ENCODE measurements around the gene SELENOO. TPM values are rescaled to one million over a fixed set of nuclear protein-coding genes. Genes with fewer than 3 reads are reported as not detected.

The SELENOO gene
- total and polyA plus RNA-seq, 2 donors (not counting 1 experiment from before 2014, with no cell fraction given) = 62.1 to 74.6 TPM

DNA sequence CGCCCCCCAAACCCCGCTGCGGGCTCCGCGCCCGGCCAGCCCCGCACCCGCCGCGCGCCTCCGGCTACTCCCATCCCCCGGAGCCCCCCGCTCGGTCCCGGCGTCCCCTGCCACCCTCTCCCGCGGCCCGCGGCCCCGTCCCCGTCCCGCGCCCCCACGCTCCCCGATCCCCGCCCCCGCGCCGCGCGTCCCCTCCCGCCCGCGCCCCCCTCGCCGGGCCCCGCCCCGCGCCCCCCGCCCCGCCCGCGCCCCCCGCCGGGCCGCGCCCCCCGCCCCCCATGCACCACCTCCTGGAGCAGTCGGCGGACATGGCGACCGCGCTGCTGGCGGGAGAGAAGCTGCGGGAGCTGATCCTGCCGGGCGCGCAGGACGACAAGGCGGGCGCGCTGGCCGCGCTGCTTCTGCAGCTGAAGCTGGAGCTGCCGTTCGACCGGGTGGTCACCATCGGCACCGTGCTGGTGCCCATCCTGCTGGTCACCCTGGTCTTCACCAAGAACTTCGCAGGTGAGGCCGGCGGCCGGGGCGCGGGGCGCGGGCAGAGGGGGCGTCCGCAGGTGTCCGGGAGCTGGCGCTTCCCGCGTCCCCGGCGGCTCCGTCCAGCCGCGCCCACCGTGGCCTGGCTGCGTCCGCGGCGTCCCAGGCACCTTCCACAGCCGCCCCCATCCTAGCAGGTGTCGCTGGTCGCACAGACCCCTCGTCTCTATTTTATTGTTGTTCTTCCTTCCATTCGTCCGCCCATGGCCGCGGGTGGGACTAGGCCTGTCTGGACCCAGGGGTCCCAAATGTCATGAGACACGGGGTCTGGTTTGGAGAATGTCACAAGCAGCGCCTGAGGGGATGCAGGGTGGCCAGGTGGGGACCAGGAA is 30.1 kb upstream of the SELENOO start, which contains the start of gene PANX2:
TSS of gene PANX2 (plus strand) at position 279 of the 866 bp plus-strand sequence. CDS start at position 279, 0 bp downstream.
- Histone ChIP-seq H3K27ac (ENCODE audit: low read length in 2 of 2) (no peak within 1 kb of the TSS), H2AFZ (ENCODE audit: insufficient read depth, low read depth, low read length, poor library complexity, severe bottlenecking) (no peak within 1 kb of the TSS), H3K9me3 (ENCODE audit: control extremely low read depth in 1 of 3, control insufficient read depth in 2 of 3, insufficient read depth in 1 of 3, low read length in 2 of 3) (peaks cover 0 to under 1% (median 0%) of the 10 kb centered on the region in 3 donors), H3K4me2 (replicated peaks; ENCODE audit: low read depth, low read length, poor library complexity, severe bottlenecking) (peak within 1 kb of the TSS; percentile 77), H3K4me1 (ENCODE audit: control insufficient read depth in 2 of 2, insufficient read depth in 2 of 2, low read length in 2 of 2) (peaks cover 25 to 27% of the 10 kb centered on the region in 2 donors), H4K20me1 (ENCODE audit: control insufficient read depth, insufficient read depth, low read length, poor library complexity, severe bottlenecking) (no peaks in the 10 kb centered on the region), H3K79me2 (ENCODE audit: control insufficient read depth, insufficient read depth, low read length) (no peaks in the 10 kb centered on the region), H3K27me3 (replicated peaks in 1 of 4; ENCODE audit: control extremely low read depth in 1 of 4, control insufficient read depth in 3 of 4, insufficient read depth in 4 of 4, low read length in 3 of 4) (peaks cover 0 to 27% (median 18%) of the 10 kb centered on the region in 4 experiments), H3K9ac (ENCODE audit: low read length) (no peak within 1 kb of the TSS), H3K4me3 (ENCODE audit: control extremely low read depth in 1 of 5, extremely low read depth in 1 of 5, insufficient read depth in 1 of 5, low read depth in 2 of 5, low read length in 4 of 5) (peak within 1 kb of the TSS in 2 of 5 experiments; percentile 25 to 33), H3K36me3 (replicated peaks in 1 of 2; ENCODE audit: control extremely low read depth in 1 of 2, control insufficient read depth in 1 of 2, extremely low read depth in 1 of 2, insufficient read depth in 2 of 2, low read length in 1 of 2) (no peaks in the 10 kb centered on the region)
- H3K4me1 Mint-ChIP-seq = peaks cover 22% of the 10 kb centered on the region
- peak within 1 kb of the TSS; percentile 77 for H3K4me3 Mint-ChIP-seq
- CTCF ChIA-PET = interaction anchor here (1.1 to 1.7 kb wide), 3 partner anchors 19 to 37 kb away, joined by 3 to 4 read pairs (median 4); no protein-coding TSS in a partner anchor
- H3K9me3 Mint-ChIP-seq (ENCODE audit: insufficient read depth) = no peaks in the 10 kb centered on the region
- intact Hi-C loops (cut with micrococcal nuclease) = no loop called here
- DNase-seq = peak; percentile 26
- WGBS (ENCODE audit: insufficient coverage) = 28% methylated on average over 58 of the region's 105 CpGs
- no peak for ATAC-seq (ENCODE audit: low read depth)
- H3K27me3 Mint-ChIP-seq = peaks cover 23% of the 10 kb centered on the region
- peak within 1 kb of the TSS; percentile 68 for H3K27ac Mint-ChIP-seq
- TF ChIP-seq, protein P1, sequence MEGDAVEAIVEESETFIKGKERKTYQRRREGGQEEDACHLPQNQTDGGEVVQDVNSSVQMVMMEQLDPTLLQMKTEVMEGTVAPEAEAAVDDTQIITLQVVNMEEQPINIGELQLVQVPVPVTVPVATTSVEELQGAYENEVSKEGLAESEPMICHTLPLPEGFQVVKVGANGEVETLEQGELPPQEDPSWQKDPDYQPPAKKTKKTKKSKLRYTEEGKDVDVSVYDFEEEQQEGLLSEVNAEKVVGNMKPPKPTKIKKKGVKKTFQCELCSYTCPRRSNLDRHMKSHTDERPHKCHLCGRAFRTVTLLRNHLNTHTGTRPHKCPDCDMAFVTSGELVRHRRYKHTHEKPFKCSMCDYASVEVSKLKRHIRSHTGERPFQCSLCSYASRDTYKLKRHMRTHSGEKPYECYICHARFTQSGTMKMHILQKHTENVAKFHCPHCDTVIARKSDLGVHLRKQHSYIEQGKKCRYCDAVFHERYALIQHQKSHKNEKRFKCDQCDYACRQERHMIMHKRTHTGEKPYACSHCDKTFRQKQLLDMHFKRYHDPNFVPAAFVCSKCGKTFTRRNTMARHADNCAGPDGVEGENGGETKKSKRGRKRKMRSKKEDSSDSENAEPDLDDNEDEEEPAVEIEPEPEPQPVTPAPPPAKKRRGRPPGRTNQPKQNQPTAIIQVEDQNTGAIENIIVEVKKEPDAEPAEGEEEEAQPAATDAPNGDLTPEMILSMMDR (IDR thresholded peaks at IDR 0.05) = no peak
- TF ChIP-seq EZH2 (IDR thresholded peaks at IDR 0.05; ENCODE audit: borderline replicate concordance, insufficient read depth, low read depth, low read length, poor library complexity, severe bottlenecking) = peak; percentile 41
- POLR2A ChIA-PET = interaction anchor here (0.6 to 8.0 kb wide), 2 partner anchors 20 to 61 kb away, joined by 3 to 54 read pairs; no protein-coding TSS in a partner anchor
